ENCODE results near the gene INCENP.

Gene INCENP

GRCh38 chr11:62124186-62125113, 639 bp downstream of the INCENP start:
- no peak for DNase-seq (ENCODE audit: low read depth)

GRCh38 chr11:62125316-62125715, 1.5 kb downstream of the INCENP start:
- no peak for DNase-seq (ENCODE audit: low read depth)

- no peak for DNase-seq (ENCODE audit: low read depth)
Measured at GRCh38 chr11:62125881-62126280, 2.1 kb downstream of the INCENP start.

GRCh38 chr11:62127426-62127825, 3.6 kb downstream of the INCENP start:
- no peak for DNase-seq (ENCODE audit: low read depth)

GRCh38 chr11:62127941-62128770, 4.3 kb downstream of the INCENP start:
- DNase-seq (ENCODE audit: low read depth) = no peak

- no peak for DNase-seq (ENCODE audit: low read depth)
Measured at GRCh38 chr11:62128835-62129234, 5.0 kb downstream of the INCENP start.

- DNase-seq (ENCODE audit: low read depth) = no peak
Measured at GRCh38 chr11:62129590-62130282, 5.9 kb downstream of the INCENP start.

GRCh38 chr11:62130283-62131169, 6.7 kb downstream of the INCENP start:
- DNase-seq (ENCODE audit: low read depth) = no peak

- no peak for DNase-seq (ENCODE audit: low read depth)
Measured at GRCh38 chr11:62131170-62131464, 7.3 kb downstream of the INCENP start.

- no peak for DNase-seq (ENCODE audit: low read depth)
Measured at GRCh38 chr11:62132191-62132590, 8.4 kb downstream of the INCENP start.

- DNase-seq (ENCODE audit: low read depth) = no peak
Measured at GRCh38 chr11:62132689-62133293, 9.0 kb downstream of the INCENP start.

- DNase-seq (ENCODE audit: low read depth) = no peak
Measured at GRCh38 chr11:62133328-62134065, 9.7 kb downstream of the INCENP start.

- no peak for DNase-seq (ENCODE audit: low read depth)
Measured at GRCh38 chr11:62137276-62137861, 13.6 kb downstream of the INCENP start.

- DNase-seq (ENCODE audit: low read depth) = no peak
Measured at GRCh38 chr11:62137881-62138629, 14.2 kb downstream of the INCENP start.

GRCh38 chr11:62138630-62139425, 15.0 kb downstream of the INCENP start:
- no peak for DNase-seq (ENCODE audit: low read depth)

- no peak for DNase-seq (ENCODE audit: low read depth)
Measured at GRCh38 chr11:62139526-62140303, 15.9 kb downstream of the INCENP start.

- DNase-seq (ENCODE audit: low read depth) = no peak
Measured at GRCh38 chr11:62140304-62141110, 16.7 kb downstream of the INCENP start.

Measured in stromal cell of bone marrow (primary cell).